Thyroid gland (tissue), 4 donors: ENCODE results near the gene HMGN5. TPM values are rescaled to one million over a fixed set of nuclear protein-coding genes. Genes with fewer than 3 reads are reported as not detected.

ENCODE experiments used
- DNase-seq, 2 donors: peaks; one replicate each; pipeline ENCODE4 v3.0.0-alpha.2; 2019
- H3K27ac ChIP-seq, 3 donors: fragments of 200-600 bp; sonication (generic); 1 replicate in 2 of 3; 2 replicates in 1 of 3; pipeline ENCODE4 v1.5.1; 2016 to 2019; ENCODE audit warnings: mild to moderate bottlenecking in 1 of 3, moderate library complexity in 1 of 3
- H3K27me3 ChIP-seq: fragments of 200-600 bp; sonication (generic); one replicate; pipeline ENCODE4 v1.5.1; 2019
- H3K36me3 ChIP-seq, 2 donors: fragments of 200-600 bp; sonication (generic); one replicate each; pipeline ENCODE4 v1.5.1; 2016 to 2019
- H3K4me1 ChIP-seq, 2 donors: fragments of 200-600 bp; sonication (generic); one replicate each; pipeline ENCODE4 v1.5.1; 2017 to 2019
- H3K4me3 ChIP-seq, 3 donors: fragments of 200-600 bp; sonication (generic); replicated peaks in 1 of 3; 1 replicate in 2 of 3; 2 replicates in 1 of 3; pipeline ENCODE4 v1.5.1; 2016; ENCODE audit warnings: mild to moderate bottlenecking in 1 of 3
- H3K9me3 ChIP-seq: fragments of 200-600 bp; sonication (generic); one replicate; pipeline ENCODE4 v1.5.1; 2017
- CTCF ChIP-seq, 6 experiments: fragments of 200-600 bp in 3 of 6; fragments of 450-650 bp in 3 of 6; sonication (generic) in 3 of 6; IDR thresholded peaks; one replicate each; pipeline ENCODE4 v1.5.1; 2016 to 2019; ENCODE audit warnings: antibody characterized with exemption in 6 of 6, mild to moderate bottlenecking in 2 of 6, inconsistent platforms in 1 of 6, moderate library complexity in 1 of 6
- POLR2A ChIP-seq, 2 donors: fragments of 450-650 bp; IDR thresholded peaks; one replicate each; pipeline ENCODE4 v1.6.1; 2017; ENCODE audit warnings: antibody characterized with exemption in 2 of 2, mild to moderate bottlenecking in 2 of 2, moderate library complexity in 1 of 2
- WGBS, 2 donors: methylation state at CpG; one replicate each; pipeline ENCODE4 v1.1.5; 2017; 5-methylcytosine and 5-hydroxymethylcytosine counted together
- intact Hi-C: fragments of 100-400 bp; cut with DNase I; formaldehyde crosslinking; loops from one replicate; pipeline ENCODE4 v1.15.1; 2023
- total RNA-seq, 4 donors: library from RNA; depleted of rRNA; stranded (reverse); fragments of >200 nt; gene quantifications; one replicate each; pipeline ENCODE4 v1.2.3, GENCODE V29; 2016

The HMGN5 gene
- total RNA-seq, 4 donors from 2014 or later = 3.1 to 11.5 (median 8.4) TPM

- no peak for DNase-seq
- H3K27me3 ChIP-seq = no peaks in the 10 kb centered on the region
- no peak overlapping the region for H3K4me3 ChIP-seq
- WGBS, 2 donors = 100% methylated on average over 1 of the region's 1 CpG; no CpG with 5 or more reads in 1 of the 2 donors
- TF ChIP-seq POLR2A (IDR thresholded peaks at IDR 0.05) (no peak), CTCF (IDR thresholded peaks at IDR 0.05) (no peak)
- H3K36me3 ChIP-seq = no peaks in the 10 kb centered on the region
- intact Hi-C loops = no loop called here
- H3K9me3 ChIP-seq = no peaks in the 10 kb centered on the region
- no peak overlapping the region for H3K27ac ChIP-seq
- no peaks in the 10 kb centered on the region for H3K4me1 ChIP-seq
These were observed 35.8 kb upstream of the HMGN5 start for GRCh38 chrX:81237516-81237915.

GRCh38 chrX:81232218-81232617 lies 30.5 kb upstream of the HMGN5 start:
- no peaks in the 10 kb centered on the region for H3K27me3 ChIP-seq
- H3K27ac ChIP-seq = no peak overlapping the region
- H3K4me1 ChIP-seq = no peaks in the 10 kb centered on the region
- H3K4me3 ChIP-seq = no peak overlapping the region
- no peaks in the 10 kb centered on the region for H3K36me3 ChIP-seq
- no peak for TF ChIP-seq CTCF (IDR thresholded peaks at IDR 0.05)
- no peak for TF ChIP-seq POLR2A (IDR thresholded peaks at IDR 0.05)
- intact Hi-C loops = no loop called here
- DNase-seq = no peak
- WGBS, 2 donors = 91% methylated on average over 1 of the region's 1 CpG
- H3K9me3 ChIP-seq = no peaks in the 10 kb centered on the region

- TF ChIP-seq POLR2A (IDR thresholded peaks at IDR 0.05) (no peak), CTCF (IDR thresholded peaks at IDR 0.05) (no peak)
- Histone ChIP-seq H3K27ac (no peak overlapping the region), H3K9me3 (no peaks in the 10 kb centered on the region), H3K27me3 (no peaks in the 10 kb centered on the region), H3K4me3 (no peak overlapping the region), H3K36me3 (no peaks in the 10 kb centered on the region), H3K4me1 (no peaks in the 10 kb centered on the region)
- 86 to 87% methylated on average over 1 of the region's 1 CpG for WGBS, 2 donors
- DNase-seq = no peak
- intact Hi-C loops = no loop called here
These were observed 29.8 kb upstream of the HMGN5 start for GRCh38 chrX:81231476-81231875.

GRCh38 chrX:81229901-81230300 lies 28.2 kb upstream of the HMGN5 start:
- 100% methylated on average over 2 of the region's 2 CpGs for WGBS, 2 donors
- Histone ChIP-seq H3K4me3 (no peak overlapping the region), H3K27me3 (no peaks in the 10 kb centered on the region), H3K4me1 (no peaks in the 10 kb centered on the region), H3K9me3 (no peaks in the 10 kb centered on the region), H3K27ac (no peak overlapping the region), H3K36me3 (no peaks in the 10 kb centered on the region)
- intact Hi-C loops = no loop called here
- TF ChIP-seq POLR2A (IDR thresholded peaks at IDR 0.05) (no peak), CTCF (IDR thresholded peaks at IDR 0.05) (no peak)
- no peak for DNase-seq

- no peak for DNase-seq
- intact Hi-C loops = no loop called here
- Histone ChIP-seq H3K27ac (no peak overlapping the region), H3K36me3 (no peaks in the 10 kb centered on the region), H3K27me3 (no peaks in the 10 kb centered on the region), H3K9me3 (no peaks in the 10 kb centered on the region), H3K4me1 (no peaks in the 10 kb centered on the region), H3K4me3 (no peak overlapping the region)
- TF ChIP-seq CTCF (IDR thresholded peaks at IDR 0.05) (no peak), POLR2A (IDR thresholded peaks at IDR 0.05) (no peak)
- 84 to 90% methylated on average over 2 to 3 of the region's 3 CpGs for WGBS, 2 donors
These were observed 27.5 kb upstream of the HMGN5 start for GRCh38 chrX:81229229-81229628.
